GM12878 (cell line): ENCODE data around the gene PRRT4. TPM values are rescaled to one million over a fixed set of nuclear protein-coding genes. Genes with fewer than 3 reads are reported as not detected.

Experiments used
- ATAC-seq: fragments of 200-7000 bp; cut with Tn5 transposase; 3 replicates; pipeline ENCODE4 v1.9.1; 2020; ENCODE audit warnings: mild to moderate bottlenecking, moderate library complexity
- BruUV-seq: library from RNA; stranded (reverse); fragments of 400-500 nt; replicated peaks from 2 replicates; lab custom pipeline; 2021; lab: Mats Ljungman, UMichigan
- CTCF ChIA-PET: fragments of 300-600 bp; sonication (Branson Sonifier 250); formaldehyde crosslinking; extraction: SDS; loops from one replicate; lab custom pipeline; 2021; ENCODE audit warnings: inconsistent platforms; lab: Yijun Ruan, JAX
- POLR2A ChIA-PET: fragments of 350-600 bp; formaldehyde crosslinking; extraction: SDS; loops from one replicate; lab custom pipeline; 2021; ENCODE audit warnings: inconsistent platforms; lab: Charles Lee
- RAD21 ChIA-PET: fragments of 300-600 bp; sonication (Branson Sonifier 250); formaldehyde crosslinking; loops from one replicate; lab custom pipeline; 2023; ENCODE audit warnings: antibody characterized with exemption; ENCODE audit not compliant: unreplicated experiment; lab: Charles Lee
- SMC1A ChIA-PET: fragments of 300-600 bp; sonication (Branson Sonifier 250); formaldehyde crosslinking; loops from one replicate; lab custom pipeline; 2023; ENCODE audit not compliant: unreplicated experiment, uncharacterized antibody; lab: Charles Lee
- DNase-seq: peaks from one replicate; pipeline ENCODE4 v3.0.0-alpha.2; 2011; ENCODE audit warnings: low read depth, low spot score
- FAIRE-seq: peaks from 3 replicates; lab custom pipeline; 2011; peaks lifted over from hg19 to GRCh38; lab: Jason Lieb, UNC
- H2AFZ ChIP-seq: 2 replicates; pipeline ENCODE4 v1.6.0; 2011; ENCODE audit warnings: low read depth, low read length, control low read depth; ENCODE audit not compliant: control insufficient read depth
- H3K27ac ChIP-seq: 2 replicates; pipeline ENCODE4 v1.5.1; 2011; ENCODE audit warnings: control low read depth; ENCODE audit not compliant: control insufficient read depth, insufficient read depth
- H3K27me3 ChIP-seq, 2 experiments: replicated peaks in 1 of 2; 2 replicates each; pipeline versions ENCODE4 v1.6.0 to v1.6.1; 2011; ENCODE audit warnings: low read length in 1 of 2; ENCODE audit not compliant: control insufficient read depth in 2 of 2, insufficient read depth in 2 of 2
- H3K36me3 ChIP-seq, 2 experiments: 2 replicates each; pipeline ENCODE4 v1.5.1; 2011; ENCODE audit warnings: low read length in 1 of 2; ENCODE audit not compliant: control insufficient read depth in 2 of 2, insufficient read depth in 2 of 2
- H3K4me1 ChIP-seq: 2 replicates; pipeline ENCODE4 v1.6.1; 2011; ENCODE audit warnings: mild to moderate bottlenecking, low read length, moderate library complexity, mixed read lengths; ENCODE audit not compliant: control insufficient read depth, insufficient read depth
- H3K4me2 ChIP-seq: 2 replicates; pipeline ENCODE4 v1.6.0; 2011; ENCODE audit warnings: control low read depth; ENCODE audit not compliant: control insufficient read depth, insufficient read depth
- H3K4me3 ChIP-seq: fragments of 200-600 bp; sonication (generic); 2 replicates; pipeline ENCODE4 v1.5.1; 2016
- H3K79me2 ChIP-seq: 2 replicates; pipeline ENCODE4 v1.6.0; 2011; ENCODE audit warnings: low read length; ENCODE audit not compliant: control insufficient read depth, insufficient read depth
- H3K9ac ChIP-seq: 2 replicates; pipeline ENCODE4 v1.8.0; 2011; ENCODE audit warnings: low read length, control low read depth, mixed read lengths; ENCODE audit not compliant: control insufficient read depth, insufficient read depth
- H3K9me3 ChIP-seq: replicated peaks from 3 replicates; pipeline ENCODE4 v1.5.1; 2011; ENCODE audit warnings: mild to moderate bottlenecking, low read length; ENCODE audit not compliant: control insufficient read depth, insufficient read depth
- H4K20me1 ChIP-seq: 2 replicates; pipeline ENCODE4 v1.6.0; 2011; ENCODE audit not compliant: control insufficient read depth, insufficient read depth
- CEBPB ChIP-seq, 2 experiments: fragments of 150-350 bp in 1 of 2; IDR thresholded peaks; 2 replicates each; pipeline ENCODE4 v1.6.1; 2012 to 2014; ENCODE audit warnings: low read depth in 2 of 2, low read length in 2 of 2, borderline replicate concordance in 1 of 2, inconsistent platforms in 1 of 2
- MTA2 ChIP-seq: fragments of 450-650 bp; IDR thresholded peaks from 2 replicates; pipeline ENCODE4 v1.6.1; 2016; ENCODE audit warnings: low read depth, mild to moderate bottlenecking, moderate library complexity
- NRF1 ChIP-seq: conservative IDR thresholded peaks from 2 replicates; pipeline ENCODE4 v1.6.1; 2011; ENCODE audit warnings: mild to moderate bottlenecking, low read depth, low read length, improper control_type of control experiment
- SMAD1 ChIP-seq: fragments of 450-650 bp; IDR thresholded peaks from 2 replicates; pipeline ENCODE4 v1.6.1; 2018; ENCODE audit warnings: mild to moderate bottlenecking, low read depth; ENCODE audit not compliant: partially characterized antibody
- SREBF1 ChIP-seq: IDR thresholded peaks from 2 replicates; pipeline ENCODE4 v1.6.1; 2012; ENCODE audit warnings: mild to moderate bottlenecking, low read length
- ZNF24 ChIP-seq: fragments of 450-650 bp; IDR thresholded peaks from 2 replicates; pipeline ENCODE4 v1.6.1; 2017; ENCODE audit warnings: antibody characterized with exemption, mild to moderate bottlenecking
- ZNF274 ChIP-seq: IDR thresholded peaks from one replicate; pipeline ENCODE4 v1.8.0; 2011; ENCODE audit not compliant: insufficient read length, insufficient read depth
- ZSCAN29 ChIP-seq: fragments of 450-650 bp; IDR thresholded peaks from 2 replicates; pipeline ENCODE4 v1.6.1; 2017; ENCODE audit warnings: mild to moderate bottlenecking, moderate library complexity
- WGBS: methylation state at CpG from one replicate; pipeline ENCODE4 v1.1.6; 2016; ENCODE audit warnings: low lambda C conversion rate; ENCODE audit not compliant: insufficient replicate concordance, insufficient coverage; ENCODE audit errors: missing lambda C conversion rate; 5-methylcytosine and 5-hydroxymethylcytosine counted together
- in situ Hi-C: fragments of 300-500 bp; cut with MboI; formaldehyde crosslinking; loops from 9 replicates; pipeline ENCODE4 v1.14.3; 2018; ENCODE audit warnings: mixed read lengths
- intact Hi-C: fragments of 100-400 bp; cut with micrococcal nuclease; formaldehyde crosslinking; loops from one replicate; pipeline ENCODE4 v1.14.2; 2022; ENCODE audit not compliant: unreplicated experiment
- polyA plus RNA-seq, 11 experiments: library from polyadenylated mRNA; depleted of rRNA in 4 of 11; unstranded in 6 of 11; stranded (reverse) in 5 of 11; fragments of >200 nt; fragmentation: Nextera tagmentation in 4 of 11; fragmentation: Illumina TruSeq in 1 of 11; extraction: Ambion mirVana in 4 of 11; extraction: Trizol in 1 of 11; gene quantifications; 1 replicate in 1 of 11; 2 replicates in 10 of 11; pipeline versions ENCODE4 v1.2.1 to v1.2.3, GENCODE V29; 2011 to 2016; ENCODE audit warnings: inconsistent platforms in 2 of 11, missing spikeins in 2 of 11, low read depth in 1 of 11
- total RNA-seq, 4 experiments: library from RNA; depleted of rRNA in 3 of 4; stranded (reverse); fragments of >200 nt in 3 of 4; fragmentation: Illumina TruSeq in 1 of 4; extraction: Trizol in 1 of 4; gene quantifications; 2 replicates each; pipeline versions ENCODE4 v1.2.1 to v1.2.3, GENCODE V29; 2013 to 2021
- TF ChIP-seq, protein P1 (sequence below): fragments of 450-650 bp; IDR thresholded peaks from 2 replicates; pipeline ENCODE4 v1.6.1; 2017; ENCODE audit warnings: mild to moderate bottlenecking
- TF ChIP-seq, protein P2 (sequence below): fragments of 450-650 bp; formaldehyde crosslinking; IDR thresholded peaks from 2 replicates; pipeline ENCODE4 v1.4.0; 2022; ENCODE audit warnings: mild to moderate bottlenecking, moderate library complexity
- TF ChIP-seq, protein P3 (sequence below), 3 experiments: IDR thresholded peaks in 2 of 3; conservative IDR thresholded peaks in 1 of 3; 2 replicates each; pipeline ENCODE4 v1.5.1; 2011; ENCODE audit warnings: low read depth in 3 of 3, low read length in 3 of 3, mild to moderate bottlenecking in 3 of 3, control low read depth in 2 of 3, moderate library complexity in 2 of 3, inconsistent platforms in 1 of 3, mixed read lengths in 1 of 3; ENCODE audit not compliant: control insufficient read depth in 2 of 3, insufficient read depth in 1 of 3; ENCODE audit errors: extremely low read depth in 1 of 3
- TF ChIP-seq, protein P4 (sequence below): IDR thresholded peaks from 2 replicates; pipeline ENCODE4 v1.6.1; 2012; ENCODE audit warnings: mild to moderate bottlenecking, low read depth, low read length

PRRT4 gene
- total and polyA plus RNA-seq, 10 of the 15 experiments (the other 5 are each of a cell fraction or from before 2014, with no cell fraction given) = not detected

DNA sequence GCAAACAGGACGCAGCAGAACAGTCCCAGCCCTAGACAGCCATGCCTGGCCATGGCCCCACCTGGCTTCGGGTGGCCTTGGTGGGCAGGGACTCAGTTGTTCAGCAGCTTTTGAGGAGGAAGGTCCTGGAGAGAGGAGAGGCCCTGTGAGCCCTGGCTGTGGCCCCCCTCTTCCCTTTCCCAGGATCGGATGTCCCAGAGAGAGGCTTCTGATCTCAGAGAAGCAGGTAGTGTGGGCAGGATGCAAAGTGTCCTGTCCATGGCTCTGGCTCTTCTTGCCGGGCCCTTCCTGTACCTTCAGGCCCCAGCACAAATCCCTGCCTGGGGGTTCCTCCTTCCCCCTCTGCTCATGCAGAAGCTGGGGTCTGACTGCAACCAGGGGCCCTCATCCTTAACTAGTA lies 1.6 kb downstream of the PRRT4 start (continued):
- no peak for TF ChIP-seq CEBPB (IDR thresholded peaks at IDR 0.05; ENCODE audit: borderline replicate concordance in 1 of 2, low read depth in 2 of 2, low read length in 2 of 2)
- TF ChIP-seq, all 136 proteins: peak for 0

DNA sequence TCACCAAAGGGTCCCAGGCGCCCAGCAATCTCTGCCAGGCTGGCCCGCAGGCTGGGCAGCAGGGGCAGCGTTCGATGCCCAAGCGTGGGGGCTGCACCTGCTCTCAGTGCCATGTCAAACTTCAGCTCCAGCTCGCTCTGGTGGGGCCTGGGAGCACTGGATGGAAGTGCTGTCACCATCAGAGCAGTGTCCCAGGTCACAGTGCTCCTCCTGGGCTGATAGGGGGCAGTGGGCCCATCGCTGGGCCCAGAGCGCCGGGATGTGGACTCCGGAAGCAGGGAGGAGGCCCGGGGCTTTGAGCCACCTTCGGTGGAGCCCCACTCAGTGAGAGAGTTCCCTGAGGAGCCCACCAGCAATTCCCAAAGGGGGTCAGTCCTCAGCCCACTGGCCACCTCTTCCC lies 2.2 kb downstream of the PRRT4 start:
- ChIA-PET RAD21 (no interaction called here), SMC1A (no interaction called here), CTCF (no interaction called here), POLR2A (no interaction called here)
- Histone ChIP-seq H3K79me2 (no peaks in the 10 kb centered on the region), H3K4me3 (no peak overlapping the region), H3K9me3 (no peaks in the 10 kb centered on the region), H4K20me1 (no peaks in the 10 kb centered on the region), H3K27me3 (peaks cover 19 to 31% of the 10 kb centered on the region in 2 experiments), H3K4me2 (no peak overlapping the region), H3K27ac (no peak overlapping the region), H2AFZ (no peak overlapping the region), H3K9ac (no peak overlapping the region), H3K4me1 (no peaks in the 10 kb centered on the region), H3K36me3 (no peaks in the 10 kb centered on the region)
- in situ Hi-C loops (no loop called here), intact Hi-C loops (no loop called here)
- DNase-seq (no peak), ATAC-seq (no peak), FAIRE-seq (no peak)
- 60% methylated on average over 12 of the region's 12 CpGs for WGBS
- no TSS peak for BruUV-seq
- TF ChIP-seq ZNF274 (no peak), SREBF1 (no peak), MTA2 (no peak), SMAD1 (no peak), NRF1 (no peak), ZNF24 (no peak), ZSCAN29 (no peak)
- TF ChIP-seq, protein P1, sequence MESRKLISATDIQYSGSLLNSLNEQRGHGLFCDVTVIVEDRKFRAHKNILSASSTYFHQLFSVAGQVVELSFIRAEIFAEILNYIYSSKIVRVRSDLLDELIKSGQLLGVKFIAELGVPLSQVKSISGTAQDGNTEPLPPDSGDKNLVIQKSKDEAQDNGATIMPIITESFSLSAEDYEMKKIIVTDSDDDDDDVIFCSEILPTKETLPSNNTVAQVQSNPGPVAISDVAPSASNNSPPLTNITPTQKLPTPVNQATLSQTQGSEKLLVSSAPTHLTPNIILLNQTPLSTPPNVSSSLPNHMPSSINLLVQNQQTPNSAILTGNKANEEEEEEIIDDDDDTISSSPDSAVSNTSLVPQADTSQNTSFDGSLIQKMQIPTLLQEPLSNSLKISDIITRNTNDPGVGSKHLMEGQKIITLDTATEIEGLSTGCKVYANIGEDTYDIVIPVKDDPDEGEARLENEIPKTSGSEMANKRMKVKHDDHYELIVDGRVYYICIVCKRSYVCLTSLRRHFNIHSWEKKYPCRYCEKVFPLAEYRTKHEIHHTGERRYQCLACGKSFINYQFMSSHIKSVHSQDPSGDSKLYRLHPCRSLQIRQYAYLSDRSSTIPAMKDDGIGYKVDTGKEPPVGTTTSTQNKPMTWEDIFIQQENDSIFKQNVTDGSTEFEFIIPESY = no peak
- TF ChIP-seq, protein P2, sequence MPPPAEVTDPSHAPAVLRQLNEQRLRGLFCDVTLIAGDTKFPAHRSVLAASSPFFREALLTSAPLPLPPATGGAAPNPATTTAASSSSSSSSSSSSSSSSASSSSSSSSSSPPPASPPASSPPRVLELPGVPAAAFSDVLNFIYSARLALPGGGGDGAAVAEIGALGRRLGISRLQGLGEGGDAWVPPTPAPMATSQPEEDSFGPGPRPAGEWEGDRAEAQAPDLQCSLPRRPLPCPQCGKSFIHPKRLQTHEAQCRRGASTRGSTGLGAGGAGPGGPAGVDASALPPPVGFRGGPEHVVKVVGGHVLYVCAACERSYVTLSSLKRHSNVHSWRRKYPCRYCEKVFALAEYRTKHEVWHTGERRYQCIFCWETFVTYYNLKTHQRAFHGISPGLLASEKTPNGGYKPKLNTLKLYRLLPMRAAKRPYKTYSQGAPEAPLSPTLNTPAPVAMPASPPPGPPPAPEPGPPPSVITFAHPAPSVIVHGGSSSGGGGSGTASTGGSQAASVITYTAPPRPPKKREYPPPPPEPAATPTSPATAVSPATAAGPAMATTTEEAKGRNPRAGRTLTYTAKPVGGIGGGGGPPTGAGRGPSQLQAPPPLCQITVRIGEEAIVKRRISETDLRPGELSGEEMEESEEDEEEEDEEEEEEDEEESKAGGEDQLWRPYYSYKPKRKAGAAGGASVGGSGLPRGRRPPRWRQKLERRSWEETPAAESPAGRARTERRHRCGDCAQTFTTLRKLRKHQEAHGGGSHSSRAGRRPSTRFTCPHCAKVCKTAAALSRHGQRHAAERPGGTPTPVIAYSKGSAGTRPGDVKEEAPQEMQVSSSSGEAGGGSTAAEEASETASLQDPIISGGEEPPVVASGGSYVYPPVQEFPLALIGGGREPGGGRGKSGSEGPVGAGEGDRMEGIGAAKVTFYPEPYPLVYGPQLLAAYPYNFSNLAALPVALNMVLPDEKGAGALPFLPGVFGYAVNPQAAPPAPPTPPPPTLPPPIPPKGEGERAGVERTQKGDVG = no peak
- TF ChIP-seq, protein P3, sequence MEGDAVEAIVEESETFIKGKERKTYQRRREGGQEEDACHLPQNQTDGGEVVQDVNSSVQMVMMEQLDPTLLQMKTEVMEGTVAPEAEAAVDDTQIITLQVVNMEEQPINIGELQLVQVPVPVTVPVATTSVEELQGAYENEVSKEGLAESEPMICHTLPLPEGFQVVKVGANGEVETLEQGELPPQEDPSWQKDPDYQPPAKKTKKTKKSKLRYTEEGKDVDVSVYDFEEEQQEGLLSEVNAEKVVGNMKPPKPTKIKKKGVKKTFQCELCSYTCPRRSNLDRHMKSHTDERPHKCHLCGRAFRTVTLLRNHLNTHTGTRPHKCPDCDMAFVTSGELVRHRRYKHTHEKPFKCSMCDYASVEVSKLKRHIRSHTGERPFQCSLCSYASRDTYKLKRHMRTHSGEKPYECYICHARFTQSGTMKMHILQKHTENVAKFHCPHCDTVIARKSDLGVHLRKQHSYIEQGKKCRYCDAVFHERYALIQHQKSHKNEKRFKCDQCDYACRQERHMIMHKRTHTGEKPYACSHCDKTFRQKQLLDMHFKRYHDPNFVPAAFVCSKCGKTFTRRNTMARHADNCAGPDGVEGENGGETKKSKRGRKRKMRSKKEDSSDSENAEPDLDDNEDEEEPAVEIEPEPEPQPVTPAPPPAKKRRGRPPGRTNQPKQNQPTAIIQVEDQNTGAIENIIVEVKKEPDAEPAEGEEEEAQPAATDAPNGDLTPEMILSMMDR (IDR thresholded peaks at IDR 0.05 in 2 of 3, conservative IDR thresholded peaks at IDR 0.05 in 1 of 3; ENCODE audit: control insufficient read depth in 2 of 3, extremely low read depth in 1 of 3, insufficient read depth in 1 of 3, low read depth in 3 of 3, low read length in 3 of 3) = no peak
- TF ChIP-seq, protein P4, sequence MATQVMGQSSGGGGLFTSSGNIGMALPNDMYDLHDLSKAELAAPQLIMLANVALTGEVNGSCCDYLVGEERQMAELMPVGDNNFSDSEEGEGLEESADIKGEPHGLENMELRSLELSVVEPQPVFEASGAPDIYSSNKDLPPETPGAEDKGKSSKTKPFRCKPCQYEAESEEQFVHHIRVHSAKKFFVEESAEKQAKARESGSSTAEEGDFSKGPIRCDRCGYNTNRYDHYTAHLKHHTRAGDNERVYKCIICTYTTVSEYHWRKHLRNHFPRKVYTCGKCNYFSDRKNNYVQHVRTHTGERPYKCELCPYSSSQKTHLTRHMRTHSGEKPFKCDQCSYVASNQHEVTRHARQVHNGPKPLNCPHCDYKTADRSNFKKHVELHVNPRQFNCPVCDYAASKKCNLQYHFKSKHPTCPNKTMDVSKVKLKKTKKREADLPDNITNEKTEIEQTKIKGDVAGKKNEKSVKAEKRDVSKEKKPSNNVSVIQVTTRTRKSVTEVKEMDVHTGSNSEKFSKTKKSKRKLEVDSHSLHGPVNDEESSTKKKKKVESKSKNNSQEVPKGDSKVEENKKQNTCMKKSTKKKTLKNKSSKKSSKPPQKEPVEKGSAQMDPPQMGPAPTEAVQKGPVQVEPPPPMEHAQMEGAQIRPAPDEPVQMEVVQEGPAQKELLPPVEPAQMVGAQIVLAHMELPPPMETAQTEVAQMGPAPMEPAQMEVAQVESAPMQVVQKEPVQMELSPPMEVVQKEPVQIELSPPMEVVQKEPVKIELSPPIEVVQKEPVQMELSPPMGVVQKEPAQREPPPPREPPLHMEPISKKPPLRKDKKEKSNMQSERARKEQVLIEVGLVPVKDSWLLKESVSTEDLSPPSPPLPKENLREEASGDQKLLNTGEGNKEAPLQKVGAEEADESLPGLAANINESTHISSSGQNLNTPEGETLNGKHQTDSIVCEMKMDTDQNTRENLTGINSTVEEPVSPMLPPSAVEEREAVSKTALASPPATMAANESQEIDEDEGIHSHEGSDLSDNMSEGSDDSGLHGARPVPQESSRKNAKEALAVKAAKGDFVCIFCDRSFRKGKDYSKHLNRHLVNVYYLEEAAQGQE = no peak
